Measurements from ENCODE around the gene HOXC12.

DNA sequence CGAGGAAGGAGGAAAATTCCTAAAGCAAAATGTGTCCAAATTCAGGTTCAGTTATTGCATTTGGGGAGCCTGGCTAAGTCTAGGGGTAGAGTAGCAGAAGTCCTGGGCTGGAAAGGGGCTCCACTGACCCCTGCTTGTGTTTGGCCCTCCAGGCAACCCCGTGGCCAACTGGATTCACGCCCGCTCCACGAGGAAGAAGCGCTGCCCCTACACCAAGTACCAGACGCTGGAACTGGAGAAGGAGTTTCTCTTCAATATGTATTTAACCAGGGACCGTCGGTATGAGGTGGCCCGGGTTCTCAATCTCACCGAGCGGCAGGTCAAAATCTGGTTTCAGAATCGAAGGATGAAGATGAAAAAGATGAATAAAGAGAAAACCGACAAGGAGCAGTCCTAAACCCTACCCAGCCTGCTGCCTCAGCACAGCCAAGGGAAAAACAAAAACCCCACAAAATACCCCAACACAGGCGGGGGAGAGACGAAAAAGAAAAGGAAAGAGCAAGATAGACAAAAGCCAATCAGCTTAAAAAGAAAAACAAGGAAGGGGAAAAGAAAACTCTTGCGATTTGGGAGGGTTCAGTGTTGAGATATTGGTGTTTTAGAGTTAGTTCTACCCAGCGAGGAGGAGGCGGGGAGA, 47.7 kb downstream of the HOXC12 start:
- TF ChIP-seq, protein P1, sequence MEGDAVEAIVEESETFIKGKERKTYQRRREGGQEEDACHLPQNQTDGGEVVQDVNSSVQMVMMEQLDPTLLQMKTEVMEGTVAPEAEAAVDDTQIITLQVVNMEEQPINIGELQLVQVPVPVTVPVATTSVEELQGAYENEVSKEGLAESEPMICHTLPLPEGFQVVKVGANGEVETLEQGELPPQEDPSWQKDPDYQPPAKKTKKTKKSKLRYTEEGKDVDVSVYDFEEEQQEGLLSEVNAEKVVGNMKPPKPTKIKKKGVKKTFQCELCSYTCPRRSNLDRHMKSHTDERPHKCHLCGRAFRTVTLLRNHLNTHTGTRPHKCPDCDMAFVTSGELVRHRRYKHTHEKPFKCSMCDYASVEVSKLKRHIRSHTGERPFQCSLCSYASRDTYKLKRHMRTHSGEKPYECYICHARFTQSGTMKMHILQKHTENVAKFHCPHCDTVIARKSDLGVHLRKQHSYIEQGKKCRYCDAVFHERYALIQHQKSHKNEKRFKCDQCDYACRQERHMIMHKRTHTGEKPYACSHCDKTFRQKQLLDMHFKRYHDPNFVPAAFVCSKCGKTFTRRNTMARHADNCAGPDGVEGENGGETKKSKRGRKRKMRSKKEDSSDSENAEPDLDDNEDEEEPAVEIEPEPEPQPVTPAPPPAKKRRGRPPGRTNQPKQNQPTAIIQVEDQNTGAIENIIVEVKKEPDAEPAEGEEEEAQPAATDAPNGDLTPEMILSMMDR (IDR thresholded peaks at IDR 0.05; ENCODE audit: low read depth, low read length, missing input control): no peak
- TF ChIP-seq, protein P2, sequence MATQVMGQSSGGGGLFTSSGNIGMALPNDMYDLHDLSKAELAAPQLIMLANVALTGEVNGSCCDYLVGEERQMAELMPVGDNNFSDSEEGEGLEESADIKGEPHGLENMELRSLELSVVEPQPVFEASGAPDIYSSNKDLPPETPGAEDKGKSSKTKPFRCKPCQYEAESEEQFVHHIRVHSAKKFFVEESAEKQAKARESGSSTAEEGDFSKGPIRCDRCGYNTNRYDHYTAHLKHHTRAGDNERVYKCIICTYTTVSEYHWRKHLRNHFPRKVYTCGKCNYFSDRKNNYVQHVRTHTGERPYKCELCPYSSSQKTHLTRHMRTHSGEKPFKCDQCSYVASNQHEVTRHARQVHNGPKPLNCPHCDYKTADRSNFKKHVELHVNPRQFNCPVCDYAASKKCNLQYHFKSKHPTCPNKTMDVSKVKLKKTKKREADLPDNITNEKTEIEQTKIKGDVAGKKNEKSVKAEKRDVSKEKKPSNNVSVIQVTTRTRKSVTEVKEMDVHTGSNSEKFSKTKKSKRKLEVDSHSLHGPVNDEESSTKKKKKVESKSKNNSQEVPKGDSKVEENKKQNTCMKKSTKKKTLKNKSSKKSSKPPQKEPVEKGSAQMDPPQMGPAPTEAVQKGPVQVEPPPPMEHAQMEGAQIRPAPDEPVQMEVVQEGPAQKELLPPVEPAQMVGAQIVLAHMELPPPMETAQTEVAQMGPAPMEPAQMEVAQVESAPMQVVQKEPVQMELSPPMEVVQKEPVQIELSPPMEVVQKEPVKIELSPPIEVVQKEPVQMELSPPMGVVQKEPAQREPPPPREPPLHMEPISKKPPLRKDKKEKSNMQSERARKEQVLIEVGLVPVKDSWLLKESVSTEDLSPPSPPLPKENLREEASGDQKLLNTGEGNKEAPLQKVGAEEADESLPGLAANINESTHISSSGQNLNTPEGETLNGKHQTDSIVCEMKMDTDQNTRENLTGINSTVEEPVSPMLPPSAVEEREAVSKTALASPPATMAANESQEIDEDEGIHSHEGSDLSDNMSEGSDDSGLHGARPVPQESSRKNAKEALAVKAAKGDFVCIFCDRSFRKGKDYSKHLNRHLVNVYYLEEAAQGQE (IDR thresholded peaks at IDR 0.05): no peak

Data from liver (tissue), 2 donors.